Endodermal cell (in vitro differentiated cells): ENCODE results near the gene SYNGR1. TPM values are rescaled to one million over a fixed set of nuclear protein-coding genes. Genes with fewer than 3 reads are reported as not detected.

Experiments used
- DNase-seq: peaks from one replicate; pipeline ENCODE4 v3.0.0-alpha.2; 2017
- H3K27ac ChIP-seq: 2 replicates; pipeline ENCODE4 v1.5.1; 2013; ENCODE audit warnings: mild to moderate bottlenecking, low read depth, low read length, moderate library complexity
- H3K27me3 ChIP-seq: 2 replicates; pipeline ENCODE4 v1.6.1; 2013; ENCODE audit warnings: mild to moderate bottlenecking, low read length, moderate library complexity; ENCODE audit not compliant: insufficient read depth, control insufficient read depth, poor library complexity, severe bottlenecking
- H3K36me3 ChIP-seq: 2 replicates; pipeline ENCODE4 v1.7.0; 2013; ENCODE audit warnings: mild to moderate bottlenecking, low read length, moderate library complexity; ENCODE audit not compliant: control insufficient read depth, insufficient read depth
- H3K4me1 ChIP-seq: one replicate; pipeline ENCODE4 v1.7.0; 2013; ENCODE audit warnings: low read length; ENCODE audit not compliant: control insufficient read depth, insufficient read depth
- H3K4me3 ChIP-seq: 2 replicates; pipeline ENCODE4 v1.5.1; 2013; ENCODE audit warnings: mild to moderate bottlenecking, low read length, moderate library complexity
- H3K9ac ChIP-seq: 2 replicates; pipeline ENCODE4 v1.6.1; 2013; ENCODE audit warnings: mild to moderate bottlenecking, low read length, moderate library complexity; ENCODE audit not compliant: poor library complexity, severe bottlenecking; ENCODE audit errors: extremely low read depth
- H3K9me3 ChIP-seq: 2 replicates; pipeline ENCODE4 v1.6.1; 2013; ENCODE audit warnings: mild to moderate bottlenecking, low read length, moderate library complexity; ENCODE audit not compliant: control insufficient read depth
- H3K27ac Mint-ChIP-seq: 2 replicates; pipeline ENCODE4 v1.8.0; 2020; ENCODE audit warnings: mixed read lengths
- H3K27me3 Mint-ChIP-seq: 2 replicates; pipeline ENCODE4 v1.8.0; 2021; ENCODE audit warnings: mild to moderate bottlenecking, mixed read lengths; ENCODE audit not compliant: insufficient read depth
- H3K36me3 Mint-ChIP-seq: 2 replicates; pipeline ENCODE4 v1.8.0; 2020; ENCODE audit warnings: low read depth, mixed read lengths
- H3K4me1 Mint-ChIP-seq: 2 replicates; pipeline ENCODE4 v1.8.0; 2020; ENCODE audit warnings: mixed read lengths
- H3K4me3 Mint-ChIP-seq: 2 replicates; pipeline ENCODE4 v1.8.0; 2020; ENCODE audit warnings: mild to moderate bottlenecking, moderate library complexity, mixed read lengths
- H3K9me3 Mint-ChIP-seq: 2 replicates; pipeline ENCODE4 v1.8.0; 2020; ENCODE audit warnings: mild to moderate bottlenecking, mixed read lengths
- WGBS, 2 experiments: methylation state at CpG; one replicate each; pipeline versions ENCODE4 v1.1.5 to v1.1.7; 2013; ENCODE audit warnings: missing lambda C conversion rate in 2 of 2, mixed read lengths in 1 of 2; ENCODE audit not compliant: insufficient coverage in 1 of 2, insufficient read length in 1 of 2; 5-methylcytosine and 5-hydroxymethylcytosine counted together
- long read RNA-seq, 4 experiments: library from polyadenylated mRNA in 2 of 4; library from RNA in 1 of 4; library from capped mRNA in 1 of 4; stranded (forward) in 3 of 4; unstranded in 1 of 4; transcript quantifications; one replicate each; pipeline ENCODE4 v2.0.0, GENCODE V29; 2020 to 2021; ENCODE audit warnings: inconsistent platforms in 1 of 4
- polyA plus RNA-seq, 2 experiments: library from polyadenylated mRNA; stranded (reverse); fragments of 50-300 nt; gene quantifications; one replicate each; pipeline ENCODE4 v1.2.3, GENCODE V29; 2013
- total RNA-seq, 2 donors: library from RNA; stranded (reverse); fragmentation: NEBNext Ultra II Directional in 1 of 2; extraction: Animal tissue kit (Norgen Biotek cat#: 25700) in 1 of 2; gene quantifications; 2 replicates in 1 of 2; 3 replicates in 1 of 2; pipeline ENCODE4 v1.2.1, GENCODE V29; 2021
- TF ChIP-seq, protein P1 (sequence below): fragments of 200-600 bp; sonication (generic); conservative IDR thresholded peaks from 2 replicates; pipeline ENCODE4 v1.5.0; 2021; ENCODE audit warnings: antibody characterized with exemption, mild to moderate bottlenecking

SYNGR1 gene, protein sequence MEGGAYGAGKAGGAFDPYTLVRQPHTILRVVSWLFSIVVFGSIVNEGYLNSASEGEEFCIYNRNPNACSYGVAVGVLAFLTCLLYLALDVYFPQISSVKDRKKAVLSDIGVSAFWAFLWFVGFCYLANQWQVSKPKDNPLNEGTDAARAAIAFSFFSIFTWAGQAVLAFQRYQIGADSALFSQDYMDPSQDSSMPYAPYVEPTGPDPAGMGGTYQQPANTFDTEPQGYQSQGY
- total RNA-seq: 10 to 100 TPM; 19.0 to 36.3 TPM
- 32.9 TPM for polyA plus RNA-seq (2013, experiment 1 of 2)
- polyA plus RNA-seq (2013, experiment 2 of 2): 28.3 TPM
- long read RNA-seq, experiment 1, full-length matches to known transcripts: 7 of 16 reads
- long read RNA-seq, experiment 1, partial matches to known transcripts: 4 of 16 reads
- long read RNA-seq, experiment 1, other reads (novel, unspliced or antisense): 5 of 16 reads
- long read RNA-seq, experiment 2, full-length matches to known transcripts: 54 of 76 reads
- long read RNA-seq, experiment 2, partial matches to known transcripts: 16 of 76 reads
- long read RNA-seq, experiment 2, other reads (novel, unspliced or antisense): 6 of 76 reads
- long read RNA-seq, experiment 3, full-length matches to known transcripts: 25 of 36 reads
- long read RNA-seq, experiment 3, partial matches to known transcripts: 6 of 36 reads
- long read RNA-seq, experiment 3, other reads (novel, unspliced or antisense): 5 of 36 reads
- long read RNA-seq, experiment 4, transcript SYNGR1-202 (4 exons, 1,361 nt): major isoform, 84 of 96 reads
- long read RNA-seq, experiment 4, partial matches to known transcripts: 5 of 96 reads
- long read RNA-seq, experiment 4, other reads (novel, unspliced or antisense): 7 of 96 reads

DNA sequence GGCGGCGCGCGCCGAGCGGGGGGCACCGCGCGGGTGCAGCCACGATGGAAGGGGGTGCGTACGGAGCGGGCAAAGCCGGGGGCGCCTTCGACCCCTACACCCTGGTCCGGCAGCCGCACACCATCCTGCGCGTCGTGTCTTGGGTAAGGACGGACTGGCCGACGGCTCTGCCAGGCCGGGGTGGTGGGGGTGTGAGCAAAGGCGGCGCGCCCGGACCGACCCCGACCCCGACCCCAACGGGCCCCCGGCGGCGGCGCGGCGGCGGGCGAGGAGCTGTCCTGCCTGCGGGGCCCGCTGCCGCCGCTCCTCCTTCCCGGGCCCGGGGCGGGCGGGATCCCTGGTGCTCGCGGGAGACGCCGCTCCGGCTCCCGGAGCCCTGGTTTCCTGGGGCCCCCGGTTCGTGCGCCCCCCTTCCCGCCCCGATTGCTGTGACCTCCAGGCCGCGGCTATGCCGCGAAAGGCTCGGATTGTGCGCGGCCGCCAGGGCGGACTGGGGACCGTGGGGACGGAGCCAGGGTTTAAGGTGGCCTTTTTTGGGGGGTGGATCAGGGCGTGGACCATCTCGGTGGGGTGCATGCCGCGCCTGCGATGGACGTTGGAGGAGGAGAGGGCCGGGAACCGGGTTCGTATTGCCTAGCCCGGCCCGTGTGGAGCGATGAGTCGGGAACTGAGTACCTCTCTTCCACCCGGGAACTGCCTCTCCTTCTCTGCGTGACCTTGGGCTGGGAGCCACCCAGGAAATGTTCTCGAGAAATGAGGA, at the start of gene SYNGR1:
SYNGR1 (plus strand) TSS at position 25 of the 760 bp plus-strand sequence; CDS start at position 45, 20 bp downstream.
- TF ChIP-seq, protein P1, sequence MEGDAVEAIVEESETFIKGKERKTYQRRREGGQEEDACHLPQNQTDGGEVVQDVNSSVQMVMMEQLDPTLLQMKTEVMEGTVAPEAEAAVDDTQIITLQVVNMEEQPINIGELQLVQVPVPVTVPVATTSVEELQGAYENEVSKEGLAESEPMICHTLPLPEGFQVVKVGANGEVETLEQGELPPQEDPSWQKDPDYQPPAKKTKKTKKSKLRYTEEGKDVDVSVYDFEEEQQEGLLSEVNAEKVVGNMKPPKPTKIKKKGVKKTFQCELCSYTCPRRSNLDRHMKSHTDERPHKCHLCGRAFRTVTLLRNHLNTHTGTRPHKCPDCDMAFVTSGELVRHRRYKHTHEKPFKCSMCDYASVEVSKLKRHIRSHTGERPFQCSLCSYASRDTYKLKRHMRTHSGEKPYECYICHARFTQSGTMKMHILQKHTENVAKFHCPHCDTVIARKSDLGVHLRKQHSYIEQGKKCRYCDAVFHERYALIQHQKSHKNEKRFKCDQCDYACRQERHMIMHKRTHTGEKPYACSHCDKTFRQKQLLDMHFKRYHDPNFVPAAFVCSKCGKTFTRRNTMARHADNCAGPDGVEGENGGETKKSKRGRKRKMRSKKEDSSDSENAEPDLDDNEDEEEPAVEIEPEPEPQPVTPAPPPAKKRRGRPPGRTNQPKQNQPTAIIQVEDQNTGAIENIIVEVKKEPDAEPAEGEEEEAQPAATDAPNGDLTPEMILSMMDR: peak; percentile 13
- no peaks in the 10 kb centered on the region for H3K27me3 ChIP-seq
- Mint-ChIP-seq H3K4me3 (peak within 1 kb of the TSS; percentile 71), H3K4me1 (peaks cover 10% of the 10 kb centered on the region), H3K9me3 (no peaks in the 10 kb centered on the region), H3K27ac (peak within 1 kb of the TSS; percentile 72), H3K27me3 (peaks cover 5% of the 10 kb centered on the region), H3K36me3 (no peaks in the 10 kb centered on the region)
- H3K4me1 ChIP-seq: peaks cover 6% of the 10 kb centered on the region
- peak within 1 kb of the TSS; percentile 41 for H3K9ac ChIP-seq
- peak; percentile 78 for DNase-seq
- 7 to 10% methylated on average over 34 to 83 of the region's 87 CpGs for WGBS, 2 experiments
- H3K9me3 ChIP-seq: no peaks in the 10 kb centered on the region
- H3K36me3 ChIP-seq: no peaks in the 10 kb centered on the region
- H3K4me3 ChIP-seq: peak within 1 kb of the TSS; percentile 81
- no peak within 1 kb of the TSS for H3K27ac ChIP-seq

DNA sequence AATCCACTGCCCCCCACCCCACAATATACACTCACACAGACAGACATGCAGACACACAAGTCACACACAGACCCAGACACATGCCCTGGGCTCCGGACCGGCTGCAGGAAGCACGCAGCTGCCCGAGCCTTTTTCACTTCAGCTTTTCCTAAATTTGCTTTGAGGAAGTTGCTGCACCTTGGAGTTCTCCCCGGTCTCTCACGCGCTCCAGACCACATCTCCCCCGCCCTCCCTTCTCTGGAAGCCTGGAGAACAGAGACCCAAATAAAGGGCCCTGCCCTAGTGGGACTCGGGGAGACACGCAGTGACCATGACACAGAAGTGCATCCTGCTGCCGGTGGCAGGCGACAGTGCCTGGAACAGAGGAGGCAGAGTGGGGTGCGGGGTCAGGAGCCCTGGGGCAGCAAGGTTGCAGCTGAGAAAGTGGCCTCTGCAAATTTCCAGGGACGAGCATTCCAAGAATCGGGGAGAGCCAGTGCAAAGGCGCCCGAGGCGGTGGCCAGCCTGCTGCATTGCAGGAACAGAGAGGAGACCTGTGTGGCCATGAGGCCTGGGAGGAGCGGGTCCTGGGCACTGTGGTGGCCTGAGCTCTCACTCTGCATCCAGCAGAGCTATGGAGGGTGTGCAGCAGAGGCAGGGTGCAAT, 49.5 kb upstream of the SYNGR1 start:
- Histone ChIP-seq H3K27me3 (no peaks in the 10 kb centered on the region), H3K9me3 (peaks cover 7% of the 10 kb centered on the region), H3K27ac (no peak overlapping the region), H3K4me3 (no peak overlapping the region), H3K9ac (no peak overlapping the region), H3K36me3 (no peaks in the 10 kb centered on the region), H3K4me1 (no peaks in the 10 kb centered on the region)
- TF ChIP-seq, protein P1: peak; percentile 39
- Mint-ChIP-seq H3K4me3 (no peak overlapping the region), H3K4me1 (peaks cover 19% of the 10 kb centered on the region), H3K27me3 (no peaks in the 10 kb centered on the region), H3K9me3 (peaks cover 8% of the 10 kb centered on the region), H3K27ac (no peak overlapping the region), H3K36me3 (no peaks in the 10 kb centered on the region)
- DNase-seq: peak; percentile 80
- WGBS, 2 experiments: 52 to 71% methylated on average over 14 to 19 of the region's 19 CpGs

DNA sequence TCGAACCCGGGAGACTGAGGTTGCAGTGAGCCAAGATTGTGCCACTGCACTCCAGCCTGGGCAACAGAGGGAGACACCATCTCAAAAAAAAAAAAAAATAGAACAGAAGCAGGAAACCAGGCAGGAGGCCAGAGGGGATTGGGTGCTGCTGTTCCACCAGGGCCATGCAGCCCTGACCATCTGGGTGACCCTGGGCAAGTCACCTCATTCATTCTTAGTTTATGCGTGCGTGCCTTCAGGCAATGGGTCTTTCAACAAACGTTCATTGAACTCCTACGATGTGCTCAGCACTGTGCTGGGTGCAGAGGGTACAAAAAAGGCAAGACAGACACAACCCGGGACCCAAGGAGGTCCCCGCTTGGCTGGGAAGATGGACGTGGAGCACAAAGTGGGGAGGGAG, 48.7 kb upstream of the SYNGR1 start:
- Histone ChIP-seq H3K27ac (no peak overlapping the region), H3K9me3 (peaks cover 7% of the 10 kb centered on the region), H3K36me3 (no peaks in the 10 kb centered on the region), H3K27me3 (no peaks in the 10 kb centered on the region), H3K4me1 (no peaks in the 10 kb centered on the region), H3K9ac (no peak overlapping the region), H3K4me3 (no peak overlapping the region)
- no peak overlapping the region for H3K4me3 Mint-ChIP-seq
- peaks cover 1% of the 10 kb centered on the region for H3K36me3 Mint-ChIP-seq
- TF ChIP-seq, protein P1: no peak
- WGBS, 2 experiments: 92% methylated on average over 7 to 9 of the region's 9 CpGs
- peaks cover 8% of the 10 kb centered on the region for H3K9me3 Mint-ChIP-seq
- H3K27ac Mint-ChIP-seq: no peak overlapping the region
- peaks cover 17% of the 10 kb centered on the region for H3K4me1 Mint-ChIP-seq
- H3K27me3 Mint-ChIP-seq: no peaks in the 10 kb centered on the region
- no peak for DNase-seq
